MM.1S (cell line): ENCODE results near the gene SPEG.

ENCODE experiments used
- DNase-seq: peaks from one replicate; pipeline ENCODE4 v3.0.0-alpha.2; 2015
- H2AFZ ChIP-seq: fragments of 300-600 bp; sonication (generic); 2 replicates; pipeline ENCODE4 v1.6.0; 2016; ENCODE audit warnings: antibody characterized with exemption, low read length
- H3F3A ChIP-seq: fragments of 300-600 bp; sonication (generic); 2 replicates; pipeline ENCODE4 v1.6.1; 2016; ENCODE audit warnings: mild to moderate bottlenecking, antibody characterized with exemption, low read length, moderate library complexity, mixed read lengths; ENCODE audit not compliant: insufficient read depth
- H3K27ac ChIP-seq: fragments of 300-600 bp; sonication (generic); 2 replicates; pipeline ENCODE4 v1.5.1; 2016; ENCODE audit warnings: mild to moderate bottlenecking, low read length
- H3K27me3 ChIP-seq: fragments of 300-600 bp; sonication (generic); replicated peaks from 2 replicates; pipeline ENCODE4 v1.6.0; 2016; ENCODE audit warnings: low read length; ENCODE audit not compliant: insufficient read depth
- H3K36me3 ChIP-seq: fragments of 300-600 bp; sonication (generic); replicated peaks from 2 replicates; pipeline ENCODE4 v1.6.1; 2016; ENCODE audit warnings: mild to moderate bottlenecking, low read length, mixed read lengths; ENCODE audit not compliant: insufficient read depth
- H3K4me1 ChIP-seq: fragments of 300-600 bp; sonication (generic); 2 replicates; pipeline ENCODE4 v1.6.1; 2016; ENCODE audit warnings: low read length, mixed read lengths
- H3K4me2 ChIP-seq: fragments of 300-600 bp; sonication (generic); 2 replicates; pipeline ENCODE4 v1.6.0; 2016; ENCODE audit warnings: low read depth, low read length
- H3K4me3 ChIP-seq: fragments of 300-600 bp; sonication (generic); 2 replicates; pipeline ENCODE4 v1.5.1; 2016; ENCODE audit warnings: low read length, mixed read lengths
- H3K79me2 ChIP-seq: fragments of 300-600 bp; sonication (generic); 2 replicates; pipeline ENCODE4 v1.6.1; 2016; ENCODE audit warnings: mixed run types, low read length, mixed read lengths
- H3K9ac ChIP-seq: fragments of 300-600 bp; sonication (generic); 2 replicates; pipeline ENCODE4 v1.6.1; 2016; ENCODE audit warnings: low read length, mixed read lengths
- H3K9me2 ChIP-seq: fragments of 300-600 bp; sonication (generic); replicated peaks from 2 replicates; pipeline ENCODE4 v1.6.1; 2016; ENCODE audit warnings: mild to moderate bottlenecking, low read length, mixed read lengths; ENCODE audit not compliant: insufficient read depth
- H3K9me3 ChIP-seq: fragments of 300-600 bp; sonication (generic); replicated peaks from 2 replicates; pipeline ENCODE4 v1.6.1; 2016; ENCODE audit warnings: mild to moderate bottlenecking, low read length, mixed read lengths; ENCODE audit not compliant: insufficient read depth
- H4K20me1 ChIP-seq: fragments of 300-600 bp; sonication (generic); 2 replicates; pipeline ENCODE4 v1.6.1; 2016; ENCODE audit warnings: mild to moderate bottlenecking, low read length, moderate library complexity, mixed read lengths; ENCODE audit not compliant: insufficient read depth
- EZH2 ChIP-seq: fragments of 300-600 bp; sonication (generic); optimal IDR thresholded peaks from 2 replicates; pipeline ENCODE3; 2017; ENCODE audit warnings: low read depth, mild to moderate bottlenecking, antibody characterized with exemption, low read length, mixed read lengths
- EZH2phosphoT487 ChIP-seq: fragments of 300-600 bp; sonication (generic); IDR thresholded peaks from 2 replicates; pipeline ENCODE4 v1.6.1; 2018; ENCODE audit warnings: antibody characterized with exemption, low read length
- TF ChIP-seq, protein P1 (sequence below): fragments of 300-600 bp; sonication (generic); IDR thresholded peaks from 2 replicates; pipeline ENCODE4 v1.5.1; 2016; ENCODE audit warnings: antibody characterized with exemption, low read length, mixed read lengths

Gene SPEG

DNA sequence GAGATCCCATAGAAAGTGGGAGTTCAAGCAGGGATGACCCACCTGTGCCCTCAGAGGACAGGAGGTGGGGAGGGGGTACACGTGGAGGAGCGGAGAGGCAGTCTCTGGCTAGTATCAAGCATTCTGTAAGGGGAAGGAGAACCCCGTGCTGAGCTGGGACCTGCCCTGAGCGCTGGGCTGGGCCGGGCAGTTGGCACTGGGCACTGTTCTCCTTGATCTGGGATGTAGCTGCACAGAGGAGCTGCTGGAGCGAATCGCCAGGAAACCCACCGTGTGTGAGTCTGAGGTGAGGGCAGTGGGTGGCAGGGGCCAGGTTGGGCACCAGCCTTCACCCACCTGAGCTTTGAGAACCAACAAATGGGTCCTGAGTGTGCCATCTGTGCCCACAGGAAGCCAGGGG, 44.3 kb downstream of the SPEG start:
- no peak overlapping the region for H3K4me2 ChIP-seq
- H3K36me3 ChIP-seq = no peaks in the 10 kb centered on the region
- no peak overlapping the region for H2AFZ ChIP-seq
- H3K9ac ChIP-seq = no peak overlapping the region
- H3K9me2 ChIP-seq = no peaks in the 10 kb centered on the region
- no peaks in the 10 kb centered on the region for H3K9me3 ChIP-seq
- no peak overlapping the region for H3K27ac ChIP-seq
- DNase-seq = no peak
- TF ChIP-seq, protein P1, sequence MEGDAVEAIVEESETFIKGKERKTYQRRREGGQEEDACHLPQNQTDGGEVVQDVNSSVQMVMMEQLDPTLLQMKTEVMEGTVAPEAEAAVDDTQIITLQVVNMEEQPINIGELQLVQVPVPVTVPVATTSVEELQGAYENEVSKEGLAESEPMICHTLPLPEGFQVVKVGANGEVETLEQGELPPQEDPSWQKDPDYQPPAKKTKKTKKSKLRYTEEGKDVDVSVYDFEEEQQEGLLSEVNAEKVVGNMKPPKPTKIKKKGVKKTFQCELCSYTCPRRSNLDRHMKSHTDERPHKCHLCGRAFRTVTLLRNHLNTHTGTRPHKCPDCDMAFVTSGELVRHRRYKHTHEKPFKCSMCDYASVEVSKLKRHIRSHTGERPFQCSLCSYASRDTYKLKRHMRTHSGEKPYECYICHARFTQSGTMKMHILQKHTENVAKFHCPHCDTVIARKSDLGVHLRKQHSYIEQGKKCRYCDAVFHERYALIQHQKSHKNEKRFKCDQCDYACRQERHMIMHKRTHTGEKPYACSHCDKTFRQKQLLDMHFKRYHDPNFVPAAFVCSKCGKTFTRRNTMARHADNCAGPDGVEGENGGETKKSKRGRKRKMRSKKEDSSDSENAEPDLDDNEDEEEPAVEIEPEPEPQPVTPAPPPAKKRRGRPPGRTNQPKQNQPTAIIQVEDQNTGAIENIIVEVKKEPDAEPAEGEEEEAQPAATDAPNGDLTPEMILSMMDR = no peak
- TF ChIP-seq EZH2 (no peak), EZH2phosphoT487 (no peak)
- no peak overlapping the region for H3K4me3 ChIP-seq
- H3K27me3 ChIP-seq = peaks cover 88% of the 10 kb centered on the region
- H3F3A ChIP-seq = no peaks in the 10 kb centered on the region
- H4K20me1 ChIP-seq = no peaks in the 10 kb centered on the region
- no peaks in the 10 kb centered on the region for H3K4me1 ChIP-seq
- no peaks in the 10 kb centered on the region for H3K79me2 ChIP-seq

DNA sequence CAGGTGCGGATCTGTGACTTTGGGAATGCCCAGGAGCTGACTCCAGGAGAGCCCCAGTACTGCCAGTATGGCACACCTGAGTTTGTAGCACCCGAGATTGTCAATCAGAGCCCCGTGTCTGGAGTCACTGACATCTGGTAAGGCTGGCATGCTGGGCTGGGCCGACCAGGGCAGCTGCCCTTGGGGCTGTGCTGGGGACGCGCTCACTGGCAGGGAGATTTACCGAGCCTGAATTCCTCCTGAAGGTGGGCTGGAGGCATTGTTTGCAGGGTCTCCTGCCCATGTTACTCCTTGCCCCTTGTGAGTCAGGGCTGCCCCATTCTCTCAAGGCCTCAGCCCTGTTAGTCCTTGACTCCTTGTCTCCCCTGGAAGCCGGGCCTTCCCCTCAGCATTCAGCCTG, 45.4 kb downstream of the SPEG start:
- Histone ChIP-seq H3F3A (no peaks in the 10 kb centered on the region), H3K9ac (no peak overlapping the region), H3K9me2 (no peaks in the 10 kb centered on the region), H3K27me3 (peaks cover 90% of the 10 kb centered on the region), H3K9me3 (no peaks in the 10 kb centered on the region), H3K79me2 (no peaks in the 10 kb centered on the region), H4K20me1 (no peaks in the 10 kb centered on the region), H3K27ac (no peak overlapping the region), H3K4me3 (no peak overlapping the region), H3K4me2 (no peak overlapping the region), H3K36me3 (no peaks in the 10 kb centered on the region), H3K4me1 (no peaks in the 10 kb centered on the region), H2AFZ (no peak overlapping the region)
- DNase-seq = no peak
- TF ChIP-seq EZH2 = no peak
- TF ChIP-seq EZH2phosphoT487 = no peak
- TF ChIP-seq, protein P1 = no peak

DNA sequence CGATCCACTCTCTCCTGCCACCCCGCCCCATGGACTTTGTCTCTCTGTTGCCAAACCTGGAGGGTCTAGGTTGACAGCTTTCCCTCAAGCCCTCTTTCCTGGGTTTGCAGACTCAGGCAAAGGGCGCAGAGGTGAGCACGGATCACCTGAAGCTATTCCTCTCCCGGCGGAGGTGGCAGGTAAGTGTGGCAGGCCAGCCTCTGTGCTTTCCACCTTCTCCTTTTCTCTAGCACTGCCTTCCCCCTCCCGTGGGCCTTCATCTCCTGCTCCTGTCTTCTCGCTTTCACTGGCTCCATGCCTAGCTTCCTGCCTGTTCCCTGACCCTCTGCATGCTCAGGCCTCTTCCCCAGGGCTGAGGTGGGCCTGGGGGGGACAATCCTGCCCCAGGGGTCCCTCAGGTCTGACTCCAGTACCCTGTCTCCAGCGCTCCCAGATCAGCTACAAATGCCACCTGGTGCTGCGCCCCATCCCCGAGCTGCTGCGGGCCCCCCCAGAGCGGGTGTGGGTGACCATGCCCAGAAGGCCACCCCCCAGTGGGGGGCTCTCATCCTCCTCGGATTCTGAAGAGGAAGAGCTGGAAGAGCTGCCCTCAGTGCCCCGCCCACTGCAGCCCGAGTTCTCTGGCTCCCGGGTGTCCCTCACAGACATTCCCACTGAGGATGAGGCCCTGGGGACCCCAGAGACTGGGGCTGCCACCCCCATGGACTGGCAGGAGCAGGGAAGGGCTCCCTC, 48.2 kb downstream of the SPEG start:
- Histone ChIP-seq H3K9ac (no peak overlapping the region), H2AFZ (no peak overlapping the region), H3K27ac (no peak overlapping the region), H3K4me2 (no peak overlapping the region), H4K20me1 (no peaks in the 10 kb centered on the region), H3K36me3 (no peaks in the 10 kb centered on the region), H3K4me3 (no peak overlapping the region), H3K9me3 (no peaks in the 10 kb centered on the region), H3K27me3 (peaks cover 99% of the 10 kb centered on the region), H3K4me1 (no peaks in the 10 kb centered on the region), H3F3A (no peaks in the 10 kb centered on the region), H3K9me2 (no peaks in the 10 kb centered on the region), H3K79me2 (no peaks in the 10 kb centered on the region)
- TF ChIP-seq EZH2 (no peak), EZH2phosphoT487 (no peak)
- TF ChIP-seq, protein P1 = no peak
- DNase-seq = no peak
